ENCODE measurements around the gene AQP12A.

AQP12A gene

GRCh38 chr2:240747256-240747655 lies 55.6 kb downstream of the AQP12A start:
- no peaks in the 10 kb centered on the region for H3K4me1 ChIP-seq (ENCODE audit: insufficient read depth, low read length)
- H3K27me3 ChIP-seq (ENCODE audit: insufficient read depth, low read length, poor library complexity) = no peaks in the 10 kb centered on the region
- H3K9ac ChIP-seq (ENCODE audit: low read depth, low read length) = no peak overlapping the region
- ATAC-seq (ENCODE audit: insufficient read depth, low read depth) (no peak), DNase-seq (no peak)
- H3K27ac ChIP-seq (ENCODE audit: low read length) = no peak overlapping the region
- TF ChIP-seq EZH2 (IDR thresholded peaks at IDR 0.05; ENCODE audit: borderline replicate concordance, low read depth, low read length, severe bottlenecking) = no peak
- TF ChIP-seq, protein P1, sequence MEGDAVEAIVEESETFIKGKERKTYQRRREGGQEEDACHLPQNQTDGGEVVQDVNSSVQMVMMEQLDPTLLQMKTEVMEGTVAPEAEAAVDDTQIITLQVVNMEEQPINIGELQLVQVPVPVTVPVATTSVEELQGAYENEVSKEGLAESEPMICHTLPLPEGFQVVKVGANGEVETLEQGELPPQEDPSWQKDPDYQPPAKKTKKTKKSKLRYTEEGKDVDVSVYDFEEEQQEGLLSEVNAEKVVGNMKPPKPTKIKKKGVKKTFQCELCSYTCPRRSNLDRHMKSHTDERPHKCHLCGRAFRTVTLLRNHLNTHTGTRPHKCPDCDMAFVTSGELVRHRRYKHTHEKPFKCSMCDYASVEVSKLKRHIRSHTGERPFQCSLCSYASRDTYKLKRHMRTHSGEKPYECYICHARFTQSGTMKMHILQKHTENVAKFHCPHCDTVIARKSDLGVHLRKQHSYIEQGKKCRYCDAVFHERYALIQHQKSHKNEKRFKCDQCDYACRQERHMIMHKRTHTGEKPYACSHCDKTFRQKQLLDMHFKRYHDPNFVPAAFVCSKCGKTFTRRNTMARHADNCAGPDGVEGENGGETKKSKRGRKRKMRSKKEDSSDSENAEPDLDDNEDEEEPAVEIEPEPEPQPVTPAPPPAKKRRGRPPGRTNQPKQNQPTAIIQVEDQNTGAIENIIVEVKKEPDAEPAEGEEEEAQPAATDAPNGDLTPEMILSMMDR (IDR thresholded peaks at IDR 0.05; ENCODE audit: borderline replicate concordance, extremely low read depth, low read length, poor library complexity, severe bottlenecking) = no peak
- H4K20me1 ChIP-seq (ENCODE audit: insufficient read depth, low read length) = peaks cover 9% of the 10 kb centered on the region; the same call in 1 of the 2 replicates
- no peak overlapping the region for H3K4me2 ChIP-seq (ENCODE audit: insufficient read depth, low read length)
- no peaks in the 10 kb centered on the region for H3K79me2 ChIP-seq (ENCODE audit: insufficient read depth, low read length)
- H2AFZ ChIP-seq (ENCODE audit: low read depth, low read length) = no peak overlapping the region
- H3K36me3 ChIP-seq (ENCODE audit: insufficient read depth, low read length) = no peaks in the 10 kb centered on the region
- H3K9me3 ChIP-seq (ENCODE audit: insufficient read depth, low read length, severe bottlenecking) = no peaks in the 10 kb centered on the region
- H3K4me3 ChIP-seq (ENCODE audit: low read depth in 1 of 2, low read length in 2 of 2) = no peak overlapping the region
